H9 (cell line): ENCODE measurements around the gene YY2. TPM values are rescaled to one million over a fixed set of nuclear protein-coding genes. Genes with fewer than 3 reads are reported as not detected.

Experiments used
- DNase-seq: peaks from one replicate; pipeline ENCODE4 v3.0.0-alpha.2; 2017
- H2AFZ ChIP-seq: one replicate; pipeline ENCODE4 v1.6.1; 2013; ENCODE audit warnings: mild to moderate bottlenecking, low read length, control low read depth, moderate library complexity
- H2AK5ac ChIP-seq: 2 replicates; pipeline ENCODE4 v1.6.1; 2013; ENCODE audit warnings: low read length, control low read depth, mixed read lengths; ENCODE audit not compliant: insufficient read length
- H2BK120ac ChIP-seq: one replicate; pipeline ENCODE4 v1.6.1; 2013; ENCODE audit warnings: low read depth, mild to moderate bottlenecking, low read length, control low read depth, inconsistent platforms; ENCODE audit not compliant: poor library complexity, severe bottlenecking
- H2BK12ac ChIP-seq: 2 replicates; pipeline ENCODE4 v1.6.1; 2013; ENCODE audit warnings: low read length, control low read depth, mixed read lengths, low read depth; ENCODE audit not compliant: insufficient read length
- H2BK15ac ChIP-seq: 2 replicates; pipeline ENCODE4 v1.6.1; 2013; ENCODE audit warnings: low read depth, low read length, control low read depth
- H2BK20ac ChIP-seq: one replicate; pipeline ENCODE4 v1.6.1; 2013; ENCODE audit warnings: low read depth, mild to moderate bottlenecking, low read length, control low read depth, inconsistent platforms; ENCODE audit not compliant: poor library complexity, severe bottlenecking
- H2BK5ac ChIP-seq: 2 replicates; pipeline ENCODE4 v1.6.1; 2013; ENCODE audit warnings: low read length, control low read depth, mixed read lengths; ENCODE audit not compliant: insufficient read length
- H3K14ac ChIP-seq: 2 replicates; pipeline ENCODE4 v1.6.1; 2013; ENCODE audit warnings: low read length, control low read depth; ENCODE audit not compliant: insufficient read depth
- H3K18ac ChIP-seq: 2 replicates; pipeline ENCODE4 v1.6.1; 2013; ENCODE audit warnings: low read depth, mild to moderate bottlenecking, mixed read lengths, low read length, control low read depth; ENCODE audit not compliant: insufficient read length
- H3K23ac ChIP-seq: 2 replicates; pipeline ENCODE4 v1.6.1; 2013; ENCODE audit warnings: low read length, control low read depth, mixed read lengths, low read depth; ENCODE audit not compliant: insufficient read length
- H3K23me2 ChIP-seq: 2 replicates; pipeline ENCODE4 v1.6.1; 2013; ENCODE audit warnings: low read depth, mild to moderate bottlenecking, mixed read lengths, low read length, control low read depth; ENCODE audit not compliant: insufficient read length, poor library complexity, severe bottlenecking
- H3K27ac ChIP-seq: 2 replicates; pipeline ENCODE4 v1.5.1; 2013; ENCODE audit warnings: low read length, control low read depth, mixed read lengths, low read depth; ENCODE audit not compliant: insufficient read length
- H3K27me3 ChIP-seq: 2 replicates; pipeline ENCODE4 v1.6.1; 2013; ENCODE audit warnings: low read length, control low read depth, inconsistent platforms; ENCODE audit not compliant: insufficient read depth
- H3K4ac ChIP-seq: 2 replicates; pipeline ENCODE4 v1.6.1; 2013; ENCODE audit warnings: low read depth, mild to moderate bottlenecking, control low read depth, inconsistent platforms, low read length, moderate library complexity
- H3K4me1 ChIP-seq: 2 replicates; pipeline ENCODE4 v1.6.1; 2013; ENCODE audit warnings: low read length, control low read depth, inconsistent platforms; ENCODE audit not compliant: insufficient read depth
- H3K4me2 ChIP-seq: 2 replicates; pipeline ENCODE4 v1.6.1; 2013; ENCODE audit warnings: low read length, control low read depth, mixed read lengths; ENCODE audit not compliant: insufficient read length, insufficient read depth
- H3K56ac ChIP-seq: 2 replicates; pipeline ENCODE4 v1.6.1; 2013; ENCODE audit warnings: low read depth, mild to moderate bottlenecking, mixed read lengths, low read length, control low read depth; ENCODE audit not compliant: insufficient read length
- H3K79me1 ChIP-seq: 2 replicates; pipeline ENCODE4 v1.6.1; 2013; ENCODE audit warnings: low read depth, mild to moderate bottlenecking, moderate library complexity, low read length, control low read depth, inconsistent platforms; ENCODE audit not compliant: insufficient read depth, poor library complexity, severe bottlenecking
- H3K79me2 ChIP-seq: 2 replicates; pipeline ENCODE4 v1.6.1; 2013; ENCODE audit warnings: low read length, control low read depth, inconsistent platforms; ENCODE audit not compliant: insufficient read depth
- H3K9ac ChIP-seq: 2 replicates; pipeline ENCODE4 v1.6.1; 2013; ENCODE audit warnings: low read length, control low read depth, mixed read lengths; ENCODE audit not compliant: insufficient read length; ENCODE audit errors: extremely low read depth
- H3K9me3 ChIP-seq: one replicate; pipeline ENCODE4 v1.6.1; 2013; ENCODE audit warnings: low read depth, low read length, inconsistent platforms; ENCODE audit not compliant: control insufficient read depth
- H3T11ph ChIP-seq: one replicate; pipeline ENCODE4 v1.6.1; 2013; ENCODE audit warnings: mild to moderate bottlenecking, low read length, control low read depth, inconsistent platforms
- H4K20me1 ChIP-seq: one replicate; pipeline ENCODE4 v1.6.1; 2013; ENCODE audit not compliant: control insufficient read depth, insufficient read length, insufficient read depth
- H4K5ac ChIP-seq: 2 replicates; pipeline ENCODE4 v1.6.1; 2013; ENCODE audit warnings: low read depth, mild to moderate bottlenecking, mixed read lengths, low read length, control low read depth; ENCODE audit not compliant: insufficient read length
- H4K8ac ChIP-seq: replicated peaks from 2 replicates; pipeline ENCODE4 v1.6.1; 2013; ENCODE audit warnings: low read length, control low read depth, mixed read lengths, low read depth; ENCODE audit not compliant: insufficient read length
- H4K91ac ChIP-seq: 2 replicates; pipeline ENCODE4 v1.6.1; 2013; ENCODE audit warnings: low read depth, mild to moderate bottlenecking, moderate library complexity, mixed read lengths, low read length, control low read depth; ENCODE audit not compliant: insufficient read length
- H3K27ac Mint-ChIP-seq, 3 experiments: 2 replicates in 2 of 3; 3 replicates in 1 of 3; pipeline ENCODE4 v1.8.0; 2020 to 2021; ENCODE audit warnings: mixed read lengths in 3 of 3, mild to moderate bottlenecking in 1 of 3, moderate library complexity in 1 of 3
- H3K27me3 Mint-ChIP-seq: 2 replicates; pipeline ENCODE4 v1.8.0; 2021; ENCODE audit warnings: low read depth, mild to moderate bottlenecking, moderate library complexity, mixed read lengths
- H3K36me3 Mint-ChIP-seq, 3 experiments: 2 replicates in 2 of 3; 3 replicates in 1 of 3; pipeline ENCODE4 v1.8.0; 2020 to 2021; ENCODE audit warnings: low read depth in 3 of 3, mixed read lengths in 3 of 3; ENCODE audit not compliant: insufficient read depth in 1 of 3
- H3K4me1 Mint-ChIP-seq, 2 experiments: 2 replicates each; pipeline ENCODE4 v1.8.0; 2020; ENCODE audit warnings: mixed read lengths in 2 of 2
- H3K4me3 Mint-ChIP-seq, 2 experiments: 2 replicates in 1 of 2; 3 replicates in 1 of 2; pipeline ENCODE4 v1.8.0; 2020 to 2021; ENCODE audit warnings: mild to moderate bottlenecking in 2 of 2, mixed read lengths in 2 of 2, moderate library complexity in 1 of 2
- H3K9me3 Mint-ChIP-seq, 2 experiments: 2 replicates in 1 of 2; 3 replicates in 1 of 2; pipeline ENCODE4 v1.8.0; 2020; ENCODE audit warnings: mild to moderate bottlenecking in 2 of 2, mixed read lengths in 2 of 2, moderate library complexity in 1 of 2
- CTCF ChIP-seq: fragments of 200-600 bp; sonication (generic); conservative IDR thresholded peaks from 3 replicates; pipeline ENCODE4 v1.8.0; 2021; ENCODE audit warnings: antibody characterized with exemption, mild to moderate bottlenecking
- WGBS: extraction: QIAGEN DNeasy Blood & Tissue Kit; methylation state at CpG from one replicate; pipeline ENCODE4 v1.1.7; 2013; ENCODE audit warnings: missing lambda C conversion rate, low lambda C conversion rate, mixed read lengths; ENCODE audit not compliant: insufficient read length; ENCODE audit errors: extremely low coverage; 5-methylcytosine and 5-hydroxymethylcytosine counted together
- total RNA-seq: library from RNA; stranded (reverse); gene quantifications from 2 replicates; pipeline ENCODE4 v1.2.1, GENCODE V29; 2021

The YY2 gene
- total RNA-seq, 1 experiment from 2014 or later = 1.8 TPM

GRCh38 chrX:21907260-21907659, 51.5 kb downstream of the YY2 start:
- H2AK5ac ChIP-seq = no peak overlapping the region
- Mint-ChIP-seq H3K9me3 (peaks cover 3 to 30% of the 10 kb centered on the region in 2 experiments), H3K27me3 (no peaks in the 10 kb centered on the region), H3K27ac (peak overlapping the region in 1 of 3 experiments; percentile 21; a peak in 1 of 7 replicates), H3K4me3 (no peak overlapping the region), H3K36me3 (peaks cover 4 to 11% (median 5%) of the 10 kb centered on the region in 3 experiments; a peak in 3 of 7 replicates), H3K4me1 (peaks cover 28 to 36% of the 10 kb centered on the region in 2 experiments)
- no peak overlapping the region for H3K23ac ChIP-seq
- no peak overlapping the region for H2BK15ac ChIP-seq
- no peak overlapping the region for H2BK5ac ChIP-seq
- H3K14ac ChIP-seq = no peak overlapping the region
- H3K56ac ChIP-seq = no peak overlapping the region
- H4K5ac ChIP-seq = no peak overlapping the region
- DNase-seq = no peak
- no peaks in the 10 kb centered on the region for H3K27me3 ChIP-seq
- no peak for TF ChIP-seq CTCF
- H2AFZ ChIP-seq = no peak overlapping the region
- H2BK12ac ChIP-seq = no peak overlapping the region
- H3K18ac ChIP-seq = no peak overlapping the region
- H3K27ac ChIP-seq = no peak overlapping the region
- no peak overlapping the region for H3K4me2 ChIP-seq
- H3K4ac ChIP-seq = no peak overlapping the region
- no peak overlapping the region for H2BK120ac ChIP-seq
- no peak overlapping the region for H3K9ac ChIP-seq
- H2BK20ac ChIP-seq = no peak overlapping the region
- no peaks in the 10 kb centered on the region for H3K79me1 ChIP-seq
- no peak overlapping the region for H3T11ph ChIP-seq
- no CpG with 5 or more reads among the region's 1 CpG for WGBS
- no peak overlapping the region for H4K91ac ChIP-seq
- H3K4me1 ChIP-seq = peaks cover 4% of the 10 kb centered on the region; the same call in 1 of the 2 replicates
- no peaks in the 10 kb centered on the region for H4K20me1 ChIP-seq
- no peak overlapping the region for H4K8ac ChIP-seq
- no peaks in the 10 kb centered on the region for H3K23me2 ChIP-seq
- no peaks in the 10 kb centered on the region for H3K79me2 ChIP-seq
- peaks cover 7% of the 10 kb centered on the region for H3K9me3 ChIP-seq

Other genes with a start within 250 kb of the YY2 start
- gene KLHL34, start 197.7 kb upstream of the YY2 start, total RNA-seq = not detected in 2 replicates
- gene SMPX, start 97.9 kb upstream of the YY2 start, total RNA-seq = not detected in 2 replicates
- gene MBTPS2, start 16.4 kb upstream of the YY2 start, total RNA-seq = 6.5 and 6.8 TPM in 2 replicates
- gene SMS, start 84.7 kb downstream of the YY2 start, total RNA-seq = 411 and 415 TPM in 2 replicates
- gene PHEX, start 176.3 kb downstream of the YY2 start, total RNA-seq = 0.11 and 0.15 TPM in 2 replicates